WI38 (cell line): ENCODE data around the gene CCK.

Source experiments
- H3K4me3 ChIP-seq: 2 replicates; pipeline ENCODE4 v1.5.1; 2011; ENCODE audit warnings: low read depth, mild to moderate bottlenecking, control low read depth, low read length
- CTCF ChIP-seq: IDR thresholded peaks from 2 replicates; pipeline ENCODE4 v1.5.1; 2012; ENCODE audit warnings: low read depth, mild to moderate bottlenecking, control low read depth, low read length

The CCK gene

DNA sequence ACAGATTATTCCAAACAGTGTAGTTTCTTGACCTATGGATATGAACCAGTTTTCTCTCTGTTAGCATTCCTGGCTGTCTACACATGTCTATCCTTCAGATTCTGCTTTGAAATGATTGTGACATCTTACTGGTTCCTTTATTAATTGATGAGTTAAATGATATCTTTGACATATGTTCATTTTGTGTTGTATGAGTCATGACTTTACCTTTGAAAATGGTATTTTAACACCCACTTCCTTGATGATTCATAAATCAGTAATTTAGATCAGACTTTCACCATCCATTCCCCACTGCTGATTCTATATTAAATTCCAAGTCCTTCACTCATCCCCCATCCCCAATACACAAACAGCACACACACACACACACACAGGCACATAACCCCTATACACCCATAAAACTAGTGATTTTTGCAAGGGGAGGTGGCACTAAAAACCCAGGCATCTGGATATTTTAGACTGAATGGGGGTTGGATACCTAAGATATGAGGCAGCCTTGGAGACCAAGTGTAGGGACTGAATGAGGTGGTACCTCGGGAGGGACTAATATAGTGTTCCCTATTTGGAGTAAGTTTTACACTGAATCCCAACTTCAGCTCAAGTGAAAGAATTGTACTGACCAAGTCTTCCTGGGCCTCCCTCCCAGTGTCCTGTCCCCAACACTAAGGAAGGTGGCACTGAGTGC is 9.7 kb downstream of the CCK start:
- no peak overlapping the region for H3K4me3 ChIP-seq
- TF ChIP-seq CTCF, result no peak

GRCh38 chr3:42254566-42254965 is 11.4 kb downstream of the CCK start:
- H3K4me3 ChIP-seq, result no peak overlapping the region
- no peak for TF ChIP-seq CTCF

- TF ChIP-seq CTCF, result no peak
- no peak overlapping the region for H3K4me3 ChIP-seq
Observed at GRCh38 chr3:42250761-42251160, 15.2 kb downstream of the CCK start.

GRCh38 chr3:42247576-42248027 is 18.4 kb downstream of the CCK start:
- peak; percentile 55 for TF ChIP-seq CTCF
- no peak overlapping the region for H3K4me3 ChIP-seq

- TF ChIP-seq CTCF, result no peak
- no peak overlapping the region for H3K4me3 ChIP-seq
Observed at GRCh38 chr3:42246091-42246490, 19.9 kb downstream of the CCK start.

DNA sequence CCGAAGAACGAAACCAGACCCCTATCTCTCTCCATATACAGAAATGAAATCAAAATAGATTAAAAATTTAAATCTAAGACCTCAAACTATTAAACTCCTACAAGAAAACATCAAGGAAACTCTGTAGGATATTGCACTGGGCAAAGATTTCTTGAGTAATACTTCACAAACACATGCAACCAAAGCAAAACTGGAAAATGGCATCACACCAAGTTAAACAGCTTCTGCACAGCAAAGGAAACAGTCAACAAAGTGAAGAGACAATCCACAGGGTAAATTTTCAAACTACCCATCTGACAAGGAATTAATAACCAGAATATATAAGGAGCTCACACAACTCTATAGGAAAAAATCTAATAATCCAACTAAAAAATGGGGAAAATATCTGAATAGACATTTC is 29.4 kb downstream of the CCK start:
- no peak overlapping the region for H3K4me3 ChIP-seq
- no peak for TF ChIP-seq CTCF

GRCh38 chr3:42235532-42235931 is 30.5 kb downstream of the CCK start:
- TF ChIP-seq CTCF, result no peak
- H3K4me3 ChIP-seq, result no peak overlapping the region
